ENCODE results near the gene NOX3.

NOX3 gene

DNA sequence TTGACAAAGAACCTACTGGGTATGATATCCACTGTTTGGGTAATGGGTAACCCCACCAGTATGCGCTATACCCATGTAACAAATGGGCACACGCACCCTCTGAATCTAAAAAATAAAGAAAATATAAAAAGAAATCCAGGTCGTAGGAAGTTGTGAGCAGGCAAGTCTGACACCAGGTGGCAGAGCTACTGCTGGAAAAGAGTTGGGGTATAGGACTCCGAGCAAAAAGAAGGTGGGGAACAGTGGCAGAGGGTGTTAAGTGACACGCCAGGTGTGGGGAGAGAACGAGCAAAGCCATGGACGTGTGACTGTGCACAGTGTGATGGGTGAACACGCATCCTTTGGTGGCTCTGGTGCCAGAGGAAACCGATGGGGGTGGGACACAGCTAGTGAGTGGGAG is 46.7 kb downstream of the NOX3 start:
- no peak for DNase-seq
- H3K27me3 ChIP-seq (replicated peaks) = no peaks in the 10 kb centered on the region
- no peak overlapping the region for H3K27ac ChIP-seq
- H3K4me3 ChIP-seq (ENCODE audit: low read depth, low read length) = no peak overlapping the region
- in situ Hi-C loops (cut with HindIII; ENCODE audit: low pct_ligation_motif_present, low sequenced_read_pairs) = no loop called here
- no peaks in the 10 kb centered on the region for H3K36me3 ChIP-seq (replicated peaks)
- TF ChIP-seq, protein P1, sequence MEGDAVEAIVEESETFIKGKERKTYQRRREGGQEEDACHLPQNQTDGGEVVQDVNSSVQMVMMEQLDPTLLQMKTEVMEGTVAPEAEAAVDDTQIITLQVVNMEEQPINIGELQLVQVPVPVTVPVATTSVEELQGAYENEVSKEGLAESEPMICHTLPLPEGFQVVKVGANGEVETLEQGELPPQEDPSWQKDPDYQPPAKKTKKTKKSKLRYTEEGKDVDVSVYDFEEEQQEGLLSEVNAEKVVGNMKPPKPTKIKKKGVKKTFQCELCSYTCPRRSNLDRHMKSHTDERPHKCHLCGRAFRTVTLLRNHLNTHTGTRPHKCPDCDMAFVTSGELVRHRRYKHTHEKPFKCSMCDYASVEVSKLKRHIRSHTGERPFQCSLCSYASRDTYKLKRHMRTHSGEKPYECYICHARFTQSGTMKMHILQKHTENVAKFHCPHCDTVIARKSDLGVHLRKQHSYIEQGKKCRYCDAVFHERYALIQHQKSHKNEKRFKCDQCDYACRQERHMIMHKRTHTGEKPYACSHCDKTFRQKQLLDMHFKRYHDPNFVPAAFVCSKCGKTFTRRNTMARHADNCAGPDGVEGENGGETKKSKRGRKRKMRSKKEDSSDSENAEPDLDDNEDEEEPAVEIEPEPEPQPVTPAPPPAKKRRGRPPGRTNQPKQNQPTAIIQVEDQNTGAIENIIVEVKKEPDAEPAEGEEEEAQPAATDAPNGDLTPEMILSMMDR (IDR thresholded peaks at IDR 0.05; ENCODE audit: low read depth, low read length, missing control alignments) = peak; percentile 7

DNA sequence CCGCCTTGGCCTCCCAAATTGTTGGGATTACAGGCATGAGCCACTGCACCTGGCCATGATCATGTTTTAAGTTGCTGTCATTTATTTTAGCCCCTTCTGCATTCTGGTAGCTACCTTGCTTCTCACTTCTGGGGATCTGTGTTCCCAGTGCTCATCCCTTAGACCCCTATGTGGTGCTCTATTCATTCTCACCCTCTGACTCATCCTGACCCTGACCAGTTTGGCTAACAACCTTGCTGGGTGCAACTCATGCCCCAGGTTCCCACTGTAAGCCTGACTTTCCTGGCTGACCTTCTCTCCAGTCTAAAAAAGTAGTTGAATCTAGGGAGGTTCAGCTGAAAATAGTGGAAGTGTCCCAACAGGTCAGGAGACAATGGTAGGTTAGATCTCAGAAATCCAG is 47.4 kb downstream of the NOX3 start:
- no peak overlapping the region for H3K27ac ChIP-seq
- no peak for DNase-seq
- in situ Hi-C loops (cut with HindIII; ENCODE audit: low pct_ligation_motif_present, low sequenced_read_pairs) = no loop called here
- no peaks in the 10 kb centered on the region for H3K27me3 ChIP-seq (replicated peaks)
- H3K4me3 ChIP-seq (ENCODE audit: low read depth, low read length) = no peak overlapping the region
- TF ChIP-seq, protein P1 (IDR thresholded peaks at IDR 0.05; ENCODE audit: low read depth, low read length, missing control alignments) = no peak
- no peaks in the 10 kb centered on the region for H3K36me3 ChIP-seq (replicated peaks)

DNA sequence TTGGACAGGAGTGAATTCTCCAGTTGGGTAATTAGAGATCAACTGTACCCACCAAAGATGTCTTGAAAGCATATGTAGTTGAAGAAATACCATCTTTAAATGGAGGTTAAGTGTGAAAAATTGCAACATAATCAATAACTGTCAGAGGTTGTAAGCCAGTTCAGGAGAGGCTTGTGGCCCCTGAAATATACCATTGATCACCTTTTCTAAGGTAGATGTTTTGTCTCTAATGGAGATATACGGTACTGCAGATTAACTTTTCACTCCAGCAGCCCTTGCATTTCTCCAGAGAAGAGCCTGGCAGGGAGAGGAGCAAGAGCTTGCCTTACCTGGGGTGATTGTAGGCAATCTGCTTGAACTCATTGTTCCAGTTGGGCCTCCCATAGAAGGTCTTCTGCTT is 48.8 kb downstream of the NOX3 start:
- DNase-seq = no peak
- no peaks in the 10 kb centered on the region for H3K36me3 ChIP-seq (replicated peaks)
- TF ChIP-seq, protein P1 (IDR thresholded peaks at IDR 0.05; ENCODE audit: low read depth, low read length, missing control alignments) = no peak
- in situ Hi-C loops (cut with HindIII; ENCODE audit: low pct_ligation_motif_present, low sequenced_read_pairs) = no loop called here
- no peak overlapping the region for H3K27ac ChIP-seq
- H3K27me3 ChIP-seq (replicated peaks) = no peaks in the 10 kb centered on the region
- H3K4me3 ChIP-seq (ENCODE audit: low read depth, low read length) = no peak overlapping the region

DNA sequence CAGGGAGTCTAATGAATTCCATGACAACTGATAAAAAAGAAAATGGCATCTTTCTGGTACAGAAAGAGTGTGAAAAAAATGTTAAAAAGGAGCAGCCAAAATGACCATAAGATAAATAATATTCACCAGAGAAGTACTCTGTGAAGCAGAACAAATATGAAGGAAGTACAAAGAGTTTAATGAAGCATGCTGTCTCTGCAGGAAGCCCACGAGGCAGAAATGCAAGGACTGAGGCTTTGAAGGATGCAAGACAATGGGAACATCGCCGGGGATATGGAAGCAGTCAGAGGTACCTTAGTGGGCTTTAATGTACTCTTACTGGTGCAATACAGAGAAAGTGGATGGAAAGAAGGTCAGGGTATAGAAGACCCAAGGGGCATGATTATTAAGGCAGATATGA is 50.7 kb downstream of the NOX3 start:
- H3K36me3 ChIP-seq (replicated peaks) = no peaks in the 10 kb centered on the region
- DNase-seq = no peak
- H3K27ac ChIP-seq = no peak overlapping the region
- in situ Hi-C loops (cut with HindIII; ENCODE audit: low pct_ligation_motif_present, low sequenced_read_pairs) = no loop called here
- H3K27me3 ChIP-seq (replicated peaks) = no peaks in the 10 kb centered on the region
- TF ChIP-seq, protein P1 (IDR thresholded peaks at IDR 0.05; ENCODE audit: low read depth, low read length, missing control alignments) = no peak
- H3K4me3 ChIP-seq (ENCODE audit: low read depth, low read length) = no peak overlapping the region

DNA sequence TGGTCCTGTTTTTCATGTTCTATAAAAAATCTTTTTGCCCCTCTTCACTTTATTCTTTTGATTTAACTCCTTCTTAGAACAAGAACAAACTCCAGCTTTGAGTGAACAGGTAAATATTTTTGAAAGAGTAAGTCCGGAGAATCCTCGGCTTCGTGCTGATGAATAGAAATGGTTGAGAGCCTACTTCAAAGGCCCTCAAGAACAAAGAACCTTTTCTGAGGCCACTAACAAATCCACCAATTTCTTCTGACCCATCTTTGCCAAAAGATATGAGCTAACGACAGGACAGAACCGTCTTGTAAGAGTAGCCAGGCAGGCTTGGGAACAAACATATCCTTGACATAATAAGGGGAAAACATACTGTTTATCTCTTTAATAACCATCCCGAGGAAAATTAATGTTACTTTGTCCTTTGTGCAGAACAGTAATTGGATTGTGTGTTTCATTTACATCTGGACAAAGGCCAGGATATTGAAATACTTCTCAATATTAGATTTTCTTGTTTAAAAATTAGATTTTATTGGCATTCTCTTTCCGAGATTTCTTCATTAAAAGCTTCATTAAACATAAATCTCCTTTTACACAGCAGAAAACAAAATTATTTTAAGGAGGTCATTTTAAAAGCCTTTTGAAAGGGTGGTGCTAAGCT is 52.9 kb downstream of the NOX3 start:
- no peak overlapping the region for H3K4me3 ChIP-seq (ENCODE audit: low read depth, low read length)
- TF ChIP-seq, protein P1 (IDR thresholded peaks at IDR 0.05; ENCODE audit: low read depth, low read length, missing control alignments) = no peak
- no peaks in the 10 kb centered on the region for H3K36me3 ChIP-seq (replicated peaks)
- no peak for DNase-seq
- in situ Hi-C loops (cut with HindIII; ENCODE audit: low pct_ligation_motif_present, low sequenced_read_pairs) = no loop called here
- no peaks in the 10 kb centered on the region for H3K27me3 ChIP-seq (replicated peaks)
- H3K27ac ChIP-seq = no peak overlapping the region

DNA sequence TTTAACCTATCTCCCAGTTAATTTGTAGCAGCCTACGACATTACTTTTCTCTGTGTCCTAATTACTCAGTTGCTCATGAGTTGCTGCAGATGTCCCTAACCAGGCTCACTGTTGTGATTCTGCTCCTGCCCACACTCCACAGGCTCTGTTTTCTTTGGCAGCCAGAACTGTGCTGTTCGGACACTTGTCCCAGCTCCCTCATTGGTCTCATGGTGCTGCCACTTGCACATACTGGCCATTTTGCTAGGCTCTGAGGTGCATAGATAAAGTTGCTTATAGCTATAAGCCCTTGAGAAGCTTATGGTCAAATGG is 55.0 kb downstream of the NOX3 start:
- H3K4me3 ChIP-seq (ENCODE audit: low read depth, low read length) = no peak overlapping the region
- H3K27ac ChIP-seq = no peak overlapping the region
- DNase-seq = no peak
- in situ Hi-C loops (cut with HindIII; ENCODE audit: low pct_ligation_motif_present, low sequenced_read_pairs) = no loop called here
- no peaks in the 10 kb centered on the region for H3K36me3 ChIP-seq (replicated peaks)
- no peaks in the 10 kb centered on the region for H3K27me3 ChIP-seq (replicated peaks)
- TF ChIP-seq, protein P1 (IDR thresholded peaks at IDR 0.05; ENCODE audit: low read depth, low read length, missing control alignments) = no peak
